Measurements from ENCODE around the gene ASB11. TPM values are rescaled to one million over a fixed set of nuclear protein-coding genes. Genes with fewer than 3 reads are reported as not detected.

ASB11 gene
- total RNA-seq, 1 experiment from 2014 or later = not detected

DNA sequence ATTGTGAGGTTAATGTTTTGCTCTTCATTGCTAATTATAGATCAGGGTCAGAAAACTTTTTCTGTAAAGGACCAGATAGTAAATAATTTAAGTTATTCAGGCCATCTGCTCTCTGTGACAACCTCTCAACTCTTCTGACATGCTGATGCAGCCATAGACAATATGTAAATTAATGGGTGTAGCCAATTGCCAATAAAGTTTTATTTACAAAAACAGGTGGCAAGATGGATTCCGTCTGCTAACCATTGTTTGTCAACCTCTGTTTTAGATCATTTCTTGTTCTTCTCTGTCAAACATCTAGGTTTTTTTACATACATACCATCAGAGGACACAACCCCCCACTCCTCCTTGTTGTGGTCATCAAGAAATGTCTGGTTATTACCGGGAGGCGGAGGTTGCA, 79.3 kb downstream of the ASB11 start:
- Histone ChIP-seq H3K56ac (ENCODE audit: insufficient read length, low read depth, low read length) (no peak overlapping the region), H3K23me2 (ENCODE audit: insufficient read length, low read depth, low read length, poor library complexity, severe bottlenecking) (no peaks in the 10 kb centered on the region), H3K27ac (ENCODE audit: insufficient read length, low read depth, low read length) (no peak overlapping the region), H2BK120ac (ENCODE audit: low read depth, low read length, poor library complexity, severe bottlenecking) (no peak overlapping the region), H3K14ac (ENCODE audit: insufficient read depth, low read length) (no peak overlapping the region), H4K5ac (ENCODE audit: insufficient read length, low read depth, low read length) (no peak overlapping the region), H4K8ac (replicated peaks; ENCODE audit: insufficient read length, low read depth, low read length) (no peak overlapping the region), H3K9me3 (ENCODE audit: control insufficient read depth, low read depth, low read length) (no peaks in the 10 kb centered on the region), H3K79me2 (ENCODE audit: insufficient read depth, low read length) (no peaks in the 10 kb centered on the region), H4K20me1 (ENCODE audit: control insufficient read depth, insufficient read depth, insufficient read length) (no peaks in the 10 kb centered on the region), H2AFZ (ENCODE audit: low read length) (no peak overlapping the region), H3K4ac (ENCODE audit: low read depth, low read length) (no peak overlapping the region), H2BK12ac (ENCODE audit: insufficient read length, low read depth, low read length) (no peak overlapping the region), H4K91ac (ENCODE audit: insufficient read length, low read depth, low read length) (no peak overlapping the region), H3K79me1 (ENCODE audit: insufficient read depth, low read depth, low read length, poor library complexity, severe bottlenecking) (no peaks in the 10 kb centered on the region), H2BK5ac (ENCODE audit: insufficient read length, low read length) (no peak overlapping the region), H3K27me3 (ENCODE audit: insufficient read depth, low read length) (no peaks in the 10 kb centered on the region), H3K23ac (ENCODE audit: insufficient read length, low read depth, low read length) (no peak overlapping the region), H3K4me1 (ENCODE audit: insufficient read depth, low read length) (no peaks in the 10 kb centered on the region), H3K4me2 (ENCODE audit: insufficient read depth, insufficient read length, low read length) (no peak overlapping the region), H3K18ac (ENCODE audit: insufficient read length, low read depth, low read length) (no peak overlapping the region), H2BK15ac (ENCODE audit: low read depth, low read length) (no peak overlapping the region), H2AK5ac (ENCODE audit: insufficient read length, low read length) (no peak overlapping the region), H3K9ac (ENCODE audit: extremely low read depth, insufficient read length, low read length) (no peak overlapping the region), H3T11ph (ENCODE audit: low read length) (no peak overlapping the region), H2BK20ac (ENCODE audit: low read depth, low read length, poor library complexity, severe bottlenecking) (no peak overlapping the region)
- no peak for DNase-seq
- Mint-ChIP-seq H3K27ac (no peak overlapping the region), H3K4me3 (no peak overlapping the region), H3K36me3 (ENCODE audit: insufficient read depth in 1 of 3, low read depth in 3 of 3) (peaks cover 0 to 4% (median 0%) of the 10 kb centered on the region in 3 experiments; a peak in 3 of 7 replicates), H3K4me1 (no peaks in the 10 kb centered on the region), H3K9me3 (peaks cover 42 to 59% of the 10 kb centered on the region in 2 experiments), H3K27me3 (ENCODE audit: low read depth) (no peaks in the 10 kb centered on the region; the same call in 1 of the 2 replicates)
- TF ChIP-seq, protein P1, sequence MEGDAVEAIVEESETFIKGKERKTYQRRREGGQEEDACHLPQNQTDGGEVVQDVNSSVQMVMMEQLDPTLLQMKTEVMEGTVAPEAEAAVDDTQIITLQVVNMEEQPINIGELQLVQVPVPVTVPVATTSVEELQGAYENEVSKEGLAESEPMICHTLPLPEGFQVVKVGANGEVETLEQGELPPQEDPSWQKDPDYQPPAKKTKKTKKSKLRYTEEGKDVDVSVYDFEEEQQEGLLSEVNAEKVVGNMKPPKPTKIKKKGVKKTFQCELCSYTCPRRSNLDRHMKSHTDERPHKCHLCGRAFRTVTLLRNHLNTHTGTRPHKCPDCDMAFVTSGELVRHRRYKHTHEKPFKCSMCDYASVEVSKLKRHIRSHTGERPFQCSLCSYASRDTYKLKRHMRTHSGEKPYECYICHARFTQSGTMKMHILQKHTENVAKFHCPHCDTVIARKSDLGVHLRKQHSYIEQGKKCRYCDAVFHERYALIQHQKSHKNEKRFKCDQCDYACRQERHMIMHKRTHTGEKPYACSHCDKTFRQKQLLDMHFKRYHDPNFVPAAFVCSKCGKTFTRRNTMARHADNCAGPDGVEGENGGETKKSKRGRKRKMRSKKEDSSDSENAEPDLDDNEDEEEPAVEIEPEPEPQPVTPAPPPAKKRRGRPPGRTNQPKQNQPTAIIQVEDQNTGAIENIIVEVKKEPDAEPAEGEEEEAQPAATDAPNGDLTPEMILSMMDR (conservative IDR thresholded peaks at IDR 0.05) = no peak
- no CpG with 5 or more reads among the region's 3 CpGs for WGBS (ENCODE audit: extremely low coverage, insufficient read length, low lambda C conversion rate)

Data from H9 (cell line).